NCI-H1092 treated with DMSO at 0.1 percent for 48 hours (cell line): ENCODE results near the gene BLOC1S6.

Source experiments
- DNase-seq: peaks from one replicate; lab custom pipeline; 2025; lab: John Stamatoyannopoulos, UW

Gene BLOC1S6

DNA sequence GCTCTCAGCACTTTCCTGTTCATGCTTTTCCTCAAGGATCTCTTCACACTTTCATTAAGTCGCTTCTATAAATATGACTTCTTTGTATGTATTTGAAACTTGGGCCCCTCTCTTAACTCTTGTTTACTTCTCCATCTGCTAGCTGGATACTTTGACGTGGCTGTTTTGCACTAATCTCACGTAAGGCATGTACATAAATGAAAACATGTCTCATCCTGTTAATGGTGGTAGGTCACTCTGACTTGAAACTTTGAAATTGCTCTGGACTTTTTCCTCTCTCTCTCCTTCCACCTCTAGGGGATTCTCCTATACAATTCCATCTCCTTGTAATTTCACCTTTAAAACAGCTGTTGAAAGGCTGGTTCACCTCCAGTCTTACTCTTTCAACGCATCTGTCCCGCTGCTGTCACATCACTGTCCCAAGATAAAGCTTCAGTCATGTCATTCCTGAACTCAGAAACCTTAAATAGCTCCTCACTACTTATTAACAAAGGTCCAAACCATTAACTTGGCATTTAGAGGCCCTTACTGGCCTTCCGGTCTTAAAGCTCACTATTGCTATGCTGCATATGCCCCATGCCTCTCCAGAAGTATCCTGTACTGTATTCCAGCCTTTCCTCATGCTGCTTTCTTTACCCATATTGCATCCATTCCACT lies 1.2 kb downstream of the BLOC1S6 start:
- DNase-seq: no peak

DNA sequence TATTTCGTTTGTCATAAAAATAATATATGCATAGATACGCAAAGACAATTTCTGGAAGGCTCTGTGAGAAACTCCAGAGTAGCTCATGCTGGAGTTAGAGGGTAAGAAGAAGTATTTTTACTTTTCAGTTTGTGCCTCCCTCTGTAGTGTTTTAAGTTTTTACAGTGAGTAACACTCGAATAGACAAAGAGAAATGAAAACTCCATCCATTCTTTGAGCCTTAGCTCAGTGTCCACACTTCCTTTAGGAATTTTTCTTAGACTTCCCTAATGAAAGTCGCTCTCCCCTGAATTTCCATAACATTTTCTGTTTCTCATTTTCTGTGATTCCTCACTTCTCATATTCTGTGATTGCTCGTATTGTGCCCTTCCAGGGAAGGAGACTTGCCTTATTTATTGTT lies 2.1 kb downstream of the BLOC1S6 start:
- DNase-seq: no peak

DNA sequence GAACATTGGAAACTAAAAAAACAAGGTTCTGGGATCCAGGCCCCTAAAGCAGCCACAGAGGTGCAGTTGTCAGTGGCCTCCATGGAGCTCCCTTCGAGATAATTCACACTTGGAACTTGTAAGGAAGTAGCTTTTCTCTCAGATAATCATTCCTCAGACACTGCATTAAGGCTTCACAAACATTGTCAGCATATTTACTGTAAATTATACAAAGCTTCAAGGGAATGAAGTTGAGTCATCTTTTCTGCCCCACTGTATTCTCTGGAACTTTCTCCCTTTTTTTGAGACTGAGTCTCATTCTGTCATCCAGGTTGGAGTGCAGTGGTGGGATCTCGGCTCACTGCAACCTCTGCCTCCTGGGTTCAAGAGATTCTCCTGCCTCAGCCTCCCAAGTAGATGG lies 7.1 kb downstream of the BLOC1S6 start:
- DNase-seq: no peak

DNA sequence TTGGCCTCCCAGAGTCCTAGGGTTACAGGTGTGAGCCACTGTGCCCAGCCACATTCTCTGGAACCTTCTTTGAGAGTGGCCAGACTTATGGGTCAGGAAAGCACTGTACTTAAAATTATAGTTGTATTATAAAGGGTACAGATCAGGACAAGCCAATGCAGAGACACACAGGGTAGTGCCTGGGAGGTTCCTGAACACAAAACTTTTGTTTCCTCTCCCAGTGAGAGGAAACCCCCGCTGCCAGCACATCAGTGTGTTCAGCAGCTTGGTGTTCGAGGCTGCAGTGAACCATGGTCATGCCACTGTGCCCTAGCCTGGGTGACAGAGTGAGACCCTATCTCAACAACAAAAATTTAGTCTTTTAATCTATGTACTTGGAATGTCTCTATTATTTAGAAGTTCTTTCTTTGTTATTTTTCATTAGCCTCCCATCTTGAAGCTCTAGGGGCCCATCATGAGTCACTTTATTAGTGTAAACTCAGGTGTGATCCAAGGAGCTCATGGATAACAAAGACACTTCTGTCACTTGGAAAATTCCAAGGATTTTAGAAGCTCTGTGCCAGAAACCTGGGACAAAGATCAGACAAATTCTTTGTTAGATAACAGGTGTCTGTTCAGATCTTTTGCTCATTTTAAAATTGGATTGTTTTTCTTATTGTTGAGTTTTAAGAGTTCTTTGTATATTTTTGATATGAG lies 7.8 kb downstream of the BLOC1S6 start:
- DNase-seq: no peak

DNA sequence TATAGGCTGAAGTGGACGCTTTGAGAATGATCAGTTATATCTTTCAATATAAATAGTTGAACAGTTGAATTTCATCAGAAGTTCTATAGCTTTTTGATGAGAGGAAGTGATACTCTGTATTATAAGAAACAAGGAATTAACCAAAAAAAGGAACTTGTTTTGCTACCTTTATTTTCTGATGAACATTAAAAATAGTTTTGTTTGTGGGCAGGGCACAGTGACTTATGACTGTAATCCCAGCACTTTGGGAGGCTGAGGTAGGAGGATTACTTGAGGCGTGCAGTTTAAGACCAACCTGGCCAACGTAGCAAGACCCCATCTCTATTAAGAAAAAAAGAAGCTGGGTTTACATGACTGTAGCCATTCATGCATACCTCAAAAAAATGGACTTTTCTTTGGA lies 16.7 kb downstream of the BLOC1S6 start:
- DNase-seq: no peak

DNA sequence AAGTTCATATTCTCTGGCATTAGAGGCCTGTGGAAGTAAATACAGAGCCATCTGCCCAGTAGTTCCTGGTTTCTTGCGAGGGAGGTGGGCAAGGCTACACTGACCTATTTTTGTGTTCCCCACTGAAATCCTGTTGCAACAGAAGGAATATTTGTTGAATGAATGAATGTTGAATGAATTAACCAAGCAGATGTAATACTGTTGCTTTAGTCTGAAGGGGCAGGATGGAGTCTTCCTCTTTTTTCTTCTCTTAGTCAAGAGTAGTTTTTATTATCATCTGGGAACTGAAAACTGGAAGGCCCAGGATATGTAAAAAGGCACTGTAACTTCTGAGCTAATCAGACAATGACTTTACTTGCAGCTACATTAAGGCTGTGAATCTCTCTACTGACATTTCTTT lies 17.1 kb downstream of the BLOC1S6 start:
- no peak for DNase-seq

DNA sequence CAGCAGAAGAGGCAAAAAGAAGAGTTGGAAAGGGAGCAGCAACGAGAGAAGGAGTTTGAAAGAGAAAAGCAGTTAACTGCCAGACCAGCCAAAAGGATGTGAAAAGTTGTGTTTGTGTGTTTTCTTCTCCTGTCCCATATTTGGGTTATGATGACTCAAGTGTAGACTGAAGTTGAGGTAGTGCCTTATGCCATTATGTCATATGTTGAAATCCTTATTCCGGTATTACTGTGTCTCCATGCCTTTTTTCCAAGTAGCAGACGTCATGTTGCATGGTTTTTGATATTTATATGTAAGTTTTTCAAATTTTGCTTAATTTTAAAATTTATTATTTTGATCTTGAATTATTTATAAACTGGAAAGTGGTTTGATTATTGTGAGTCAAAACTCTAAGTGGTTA lies 19.2 kb downstream of the BLOC1S6 start:
- DNase-seq: no peak

DNA sequence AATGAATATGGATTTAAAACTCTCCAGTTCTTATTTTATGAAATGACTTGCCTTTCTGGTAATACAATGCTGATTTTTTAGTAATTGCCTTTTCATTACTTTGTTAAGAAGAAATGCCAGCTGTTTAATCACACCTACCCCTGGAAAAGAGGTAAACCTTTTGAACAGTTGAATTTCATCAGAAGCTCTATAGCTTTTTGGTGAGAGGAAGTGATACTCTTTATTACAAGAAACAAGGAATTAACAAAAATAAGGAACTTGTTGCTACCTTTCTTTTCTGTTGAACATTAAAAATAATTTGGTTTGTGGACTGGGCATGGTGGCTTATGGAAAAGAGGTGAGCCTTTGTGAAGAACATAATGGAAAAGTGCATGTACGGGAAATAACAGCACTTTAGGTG lies 19.7 kb downstream of the BLOC1S6 start:
- DNase-seq: no peak

DNA sequence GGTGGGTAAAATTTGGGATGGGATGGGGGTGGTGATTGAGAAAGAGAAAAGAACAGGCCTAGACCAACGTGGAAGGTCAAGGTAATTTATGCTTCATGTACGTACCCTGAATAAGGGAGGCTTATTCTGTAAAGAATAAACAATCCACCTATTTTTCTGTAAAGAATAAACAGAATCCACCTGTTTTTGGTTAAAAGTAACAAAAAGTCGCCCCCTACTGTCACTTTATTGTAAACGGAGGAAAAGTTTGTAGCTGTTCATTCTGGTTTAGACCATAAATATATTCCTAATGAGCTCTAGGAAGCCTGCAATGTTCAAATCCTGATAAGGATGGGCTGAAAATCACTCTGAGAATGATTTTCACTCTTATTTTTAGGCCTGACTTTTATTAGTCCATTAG lies 24.1 kb downstream of the BLOC1S6 start:
- no peak for DNase-seq

DNA sequence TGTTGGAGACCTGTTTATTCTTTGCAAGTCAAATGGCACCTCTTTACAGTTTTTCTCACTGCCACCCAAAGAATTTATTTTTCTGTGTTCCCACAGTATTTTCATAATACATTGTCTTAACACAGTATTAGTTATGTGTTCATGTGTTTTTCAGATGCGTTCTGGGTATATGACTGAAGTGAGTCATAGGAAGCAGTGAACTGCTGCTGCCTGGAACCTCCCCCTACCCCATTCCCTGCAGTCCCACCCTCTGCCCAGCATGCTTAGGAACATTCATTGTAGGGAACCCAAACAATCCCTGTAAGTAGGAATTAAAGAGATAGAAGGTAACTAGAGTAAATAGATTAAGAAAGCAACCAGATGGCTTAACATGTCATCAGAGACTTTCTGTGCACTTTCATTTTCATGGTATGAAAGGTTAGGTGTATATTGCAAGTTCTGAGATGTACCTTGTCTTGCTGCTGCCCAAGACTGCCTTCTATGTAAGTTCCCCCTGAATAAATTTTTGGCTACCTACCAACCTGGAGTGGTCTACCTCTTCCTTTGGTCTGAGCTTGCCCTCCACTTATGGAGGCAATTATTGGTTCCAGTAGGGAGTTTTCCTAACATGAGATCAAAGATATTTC lies 25.7 kb downstream of the BLOC1S6 start:
- no peak for DNase-seq

DNA sequence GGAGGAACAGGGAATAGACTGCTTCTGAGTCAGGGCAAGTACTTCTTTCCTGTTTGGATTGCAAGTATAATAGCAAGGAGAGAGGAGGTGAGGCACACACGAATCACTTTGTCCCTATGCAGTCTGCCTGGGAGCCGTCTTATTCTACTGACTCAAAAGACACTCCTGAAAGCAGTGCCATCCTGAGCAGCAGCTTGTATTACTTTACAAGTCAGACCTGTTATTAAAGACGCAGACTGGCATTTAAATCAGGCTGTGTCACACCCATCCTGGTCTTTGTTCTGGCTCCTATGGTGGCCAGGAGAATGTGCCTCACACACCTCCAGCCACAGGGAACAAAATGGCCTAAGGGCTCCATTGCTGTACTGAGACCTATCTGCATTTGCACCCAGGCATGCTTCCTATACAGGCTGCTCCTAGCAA lies 29.7 kb downstream of the BLOC1S6 start:
- DNase-seq: no peak

DNA sequence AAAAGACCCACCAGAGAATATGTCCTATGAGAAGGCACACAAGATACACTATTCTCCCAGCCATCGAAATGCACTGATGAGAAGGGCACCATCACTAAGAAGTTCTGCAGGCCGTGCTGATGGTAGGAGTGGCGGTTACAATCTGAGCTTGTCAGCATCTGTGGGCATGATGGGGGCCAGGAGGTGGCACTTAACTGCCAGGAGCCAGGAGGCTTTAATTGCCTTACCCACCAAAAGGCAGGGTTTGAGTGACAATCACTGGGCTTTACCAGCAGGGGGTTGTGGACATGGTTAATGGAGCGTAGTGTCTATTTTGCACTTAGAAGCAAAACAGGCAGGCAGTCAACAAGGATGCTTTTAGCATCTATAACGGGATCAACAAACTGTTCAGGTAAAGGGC lies 31.6 kb downstream of the BLOC1S6 start:
- peak; percentile 6 for DNase-seq

DNA sequence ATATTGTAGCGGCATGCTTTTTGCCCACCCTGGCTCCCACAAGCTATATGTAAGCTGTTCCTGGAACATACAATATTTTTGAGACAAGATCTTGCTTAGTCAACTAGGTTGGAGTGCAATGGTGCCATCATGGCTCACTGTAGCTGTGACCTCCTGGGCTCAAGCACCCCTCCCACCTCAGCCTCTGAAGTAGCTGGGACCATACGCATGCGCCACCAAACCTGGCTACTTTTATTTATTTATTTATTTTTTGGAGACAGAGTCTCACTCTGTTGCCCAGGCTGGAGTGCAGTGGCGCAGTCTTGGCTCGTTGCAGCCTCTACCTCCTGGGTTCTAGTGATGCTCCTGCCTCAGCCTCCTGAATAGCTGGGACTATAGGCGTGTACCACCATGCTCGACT lies 41.0 kb downstream of the BLOC1S6 start:
- no peak for DNase-seq

DNA sequence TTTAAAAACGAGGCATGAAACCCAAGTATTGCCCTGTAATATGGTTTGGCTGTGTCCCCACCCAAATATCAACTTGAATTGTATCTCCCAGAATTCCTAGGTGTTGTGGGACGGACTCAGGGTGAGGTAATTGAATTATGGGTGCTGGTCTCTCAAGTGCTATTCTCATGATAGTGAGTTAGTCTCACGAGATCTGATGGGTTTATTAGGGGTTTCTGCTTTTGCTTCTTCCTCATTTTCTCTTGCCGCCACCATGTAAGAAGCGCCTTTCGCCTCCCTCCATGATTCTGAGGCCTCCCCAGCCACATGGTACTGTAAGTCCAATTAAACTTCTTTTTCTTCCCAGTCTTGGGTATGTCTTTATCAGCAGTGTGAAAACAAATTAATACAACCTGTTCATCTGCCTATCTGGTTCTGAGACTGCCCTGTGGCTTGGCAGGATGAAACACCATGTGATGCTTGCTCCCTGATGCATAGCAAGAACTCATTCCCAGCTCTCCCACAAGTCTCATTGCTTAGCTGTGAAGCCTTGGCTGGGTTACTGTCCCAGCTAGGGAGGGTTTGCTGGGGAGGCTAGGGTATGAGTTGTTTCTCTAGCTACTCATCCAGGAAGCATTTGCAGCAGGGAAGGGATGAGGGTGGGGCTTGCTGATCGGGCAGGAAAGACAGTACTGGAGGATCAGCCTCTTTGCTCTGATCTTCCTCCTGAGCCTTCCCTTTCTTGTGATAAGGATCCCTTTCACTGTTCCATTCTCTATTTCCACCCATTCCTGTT lies 43.9 kb downstream of the BLOC1S6 start:
- no peak for DNase-seq

DNA sequence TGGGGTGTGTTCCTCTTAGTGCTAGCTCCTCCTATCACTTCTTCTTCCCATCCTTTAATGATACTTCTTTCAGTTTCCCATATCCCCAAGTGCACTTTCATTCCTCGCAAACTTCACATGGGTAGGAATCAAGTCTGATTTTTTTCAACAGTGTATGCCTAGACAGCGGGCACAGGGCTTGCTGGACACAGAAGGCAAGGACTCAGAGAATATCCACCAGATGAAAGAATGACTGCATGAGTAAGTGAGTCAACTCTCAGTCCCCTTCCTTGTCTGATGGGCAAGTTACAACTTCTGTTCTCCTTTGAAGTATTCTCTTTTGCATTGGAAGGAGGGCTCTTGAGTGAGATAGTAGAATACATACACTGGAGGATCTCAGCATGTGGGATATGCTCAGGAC lies 44.6 kb downstream of the BLOC1S6 start:
- no peak for DNase-seq

DNA sequence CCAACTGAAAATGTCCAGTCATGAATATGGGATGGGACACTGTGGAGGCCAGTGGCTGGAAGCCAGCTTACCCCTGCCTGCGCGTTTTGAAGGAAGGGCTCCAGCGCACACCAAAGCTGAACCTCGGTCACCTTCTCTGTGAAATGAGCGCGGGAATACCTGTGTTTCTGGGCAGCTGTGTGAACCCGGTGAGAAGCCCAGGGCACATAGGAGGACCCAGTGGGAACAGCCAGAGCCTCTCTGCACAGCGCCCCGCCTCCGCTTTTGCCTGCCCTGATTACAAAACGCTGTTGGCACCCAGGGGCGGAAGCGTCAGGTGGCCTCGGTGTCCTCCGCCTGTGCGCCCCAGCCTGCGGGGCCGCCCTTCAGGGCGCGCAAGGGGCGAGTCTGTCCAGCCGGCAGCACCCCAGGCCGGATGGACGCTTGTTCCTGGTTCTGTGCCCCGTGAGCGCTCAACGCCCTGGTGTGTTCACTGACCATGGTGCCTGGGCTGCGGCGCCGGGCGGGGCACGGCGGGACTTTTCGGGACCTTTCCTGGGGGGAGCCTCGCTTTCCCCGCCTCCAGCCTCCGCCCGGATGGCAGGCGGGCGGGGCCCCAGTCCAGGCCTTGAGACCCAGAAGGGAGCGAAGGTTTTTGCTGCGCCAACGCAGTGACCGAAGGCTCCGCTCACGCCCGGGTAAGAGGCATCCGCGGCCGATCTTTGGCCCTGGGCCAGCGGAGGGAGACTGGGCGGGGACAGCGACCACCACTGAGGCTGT lies 47.4 kb downstream of the BLOC1S6 start, which contains the start of gene SQOR:
Gene SQOR, plus strand, starts transcription at position 598 of the 759 bp plus-strand sequence. CDS start 23,895 bp downstream, outside the sequence.
- DNase-seq: peak; percentile 4

DNA sequence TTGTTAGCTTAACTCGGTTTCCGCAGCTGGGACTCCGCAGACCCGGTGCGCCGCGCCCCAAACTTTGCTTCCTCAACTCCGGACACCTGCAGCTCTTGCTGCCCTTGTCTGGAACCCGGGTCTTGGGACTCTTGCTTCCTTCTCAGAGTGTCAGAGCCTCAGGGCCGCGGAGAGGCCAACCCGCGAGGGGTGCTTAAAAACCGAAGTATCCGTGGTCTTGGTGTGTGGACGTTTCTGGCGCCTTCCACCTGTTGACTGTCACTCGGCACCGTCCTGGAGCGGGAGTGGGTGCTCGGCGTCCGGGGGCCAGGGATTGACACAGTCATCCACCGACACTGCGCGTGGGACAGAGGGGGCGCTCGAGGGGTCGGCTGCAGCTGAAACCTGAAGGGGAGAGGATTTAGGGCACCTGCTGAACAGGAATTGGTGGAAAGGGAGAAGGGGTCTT lies 48.0 kb downstream of the BLOC1S6 start:
- DNase-seq: no peak

DNA sequence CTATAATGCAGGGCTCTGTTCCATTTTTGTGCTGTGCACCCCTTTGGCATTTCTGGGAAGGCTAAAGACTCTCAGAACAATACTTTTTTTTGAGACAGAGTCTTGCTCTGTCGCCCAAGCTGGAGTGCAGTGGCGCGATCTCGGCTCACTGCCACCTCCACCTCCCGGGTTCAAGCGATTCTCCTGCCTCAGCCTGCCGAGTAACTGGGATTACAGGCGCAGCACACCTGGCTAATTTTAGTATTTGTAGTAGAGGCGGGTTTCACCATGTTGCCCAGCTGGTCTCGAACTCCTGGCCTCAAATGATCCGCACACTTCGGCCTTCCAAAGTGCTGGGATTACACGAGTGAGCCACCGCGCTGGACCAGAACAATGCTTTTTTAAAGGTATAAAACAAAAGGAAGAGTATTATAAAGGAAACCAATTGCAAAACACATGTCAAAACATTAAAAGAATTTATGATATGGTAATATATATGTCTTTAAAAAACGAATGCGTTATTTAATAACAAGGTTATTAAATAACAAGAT lies 48.6 kb downstream of the BLOC1S6 start:
- DNase-seq: no peak

DNA sequence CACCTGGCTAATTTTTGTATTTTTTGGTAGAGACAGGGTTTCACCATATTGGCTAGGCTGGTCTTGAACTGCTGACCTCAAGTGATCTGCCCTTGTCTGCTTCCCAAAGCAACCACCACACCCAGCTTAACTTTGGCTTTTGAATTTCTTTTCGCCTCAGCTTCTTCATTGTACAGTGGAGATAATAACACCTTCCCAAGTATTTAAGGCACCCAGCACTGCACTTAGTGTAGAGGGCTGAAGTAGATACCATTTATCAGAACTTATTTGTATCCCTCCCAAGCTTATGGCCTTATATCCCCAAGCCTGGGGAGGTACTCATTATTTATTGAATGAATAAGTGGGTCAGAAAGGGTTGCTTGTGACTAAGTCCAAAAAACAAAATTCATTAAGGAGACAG lies 50.0 kb downstream of the BLOC1S6 start:
- DNase-seq: no peak

DNA sequence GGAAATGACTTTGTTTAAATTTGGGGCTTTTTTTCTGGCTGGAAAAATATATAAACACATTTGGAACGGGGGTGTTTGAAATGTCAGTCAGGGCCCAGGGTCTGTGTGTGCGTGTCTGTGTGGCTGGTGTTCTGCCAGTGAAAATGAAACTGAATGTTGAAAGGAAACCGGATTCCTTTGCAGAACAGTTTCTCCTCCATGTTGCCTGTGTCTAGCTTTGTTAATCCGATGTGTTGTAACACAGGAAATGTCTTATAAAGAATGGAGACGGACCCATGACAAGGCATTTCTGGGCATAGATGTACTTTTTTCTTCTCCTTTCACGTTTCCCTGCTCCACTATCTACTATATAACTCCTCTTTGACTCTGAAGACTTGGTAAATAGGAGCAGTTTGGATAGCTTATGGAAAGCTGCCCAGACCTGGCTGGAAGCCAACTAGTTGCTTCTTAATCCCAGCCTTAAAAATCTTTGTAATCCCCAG lies 50.4 kb downstream of the BLOC1S6 start:
- DNase-seq: peak; percentile 4

DNA sequence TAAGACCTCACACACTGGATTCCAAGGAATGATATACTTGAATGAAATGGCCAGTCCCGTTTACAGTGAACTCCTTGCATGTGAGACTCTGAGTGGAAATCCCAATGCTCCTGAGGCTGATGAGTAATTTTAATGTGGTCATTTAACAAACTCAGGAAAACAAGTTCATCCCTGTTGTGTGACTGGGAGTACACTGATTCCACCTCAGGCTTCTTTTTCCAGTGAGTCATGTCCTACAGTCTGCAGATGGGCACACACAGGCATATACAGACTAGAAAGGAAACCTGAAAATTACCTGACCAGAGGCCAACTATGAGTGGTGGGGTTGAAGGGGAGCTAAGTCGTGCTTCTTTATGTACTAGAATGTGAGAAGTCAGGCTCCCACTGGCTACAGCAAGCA lies 53.4 kb downstream of the BLOC1S6 start:
- no peak for DNase-seq
